ENCODE measurements around the gene TCN2. TPM values are rescaled to one million over a fixed set of nuclear protein-coding genes. Genes with fewer than 3 reads are reported as not detected.

The TCN2 gene
- total and polyA plus RNA-seq, 4 experiments from 2014 or later, result 0.93 to 2.3 (median 1.2) TPM

- Mint-ChIP-seq H3K27ac (peak within 1 kb of the TSS; percentile 88 to 98 (median 93)), H3K36me3 (peaks cover 1 to 5% of the 10 kb centered on the region in 2 donors), H3K4me1 (peaks cover 10 to 29% (median 16%) of the 10 kb centered on the region in 4 donors), H3K27me3 (no peaks in the 10 kb centered on the region), H3K4me3 (peak within 1 kb of the TSS; percentile 84 to 95 (median 89)), H3K9me3 (peaks cover 0 to 2% (median 0%) of the 10 kb centered on the region in 8 donors)
- Histone ChIP-seq H3K4me3 (ENCODE audit: low read length in 2 of 2) (peak within 1 kb of the TSS; percentile 81 to 91), H3K9me3 (ENCODE audit: control insufficient read depth in 1 of 2, low read length in 2 of 2) (no peaks in the 10 kb centered on the region), H3K27me3 (ENCODE audit: insufficient read depth, low read length) (no peaks in the 10 kb centered on the region), H3K36me3 (ENCODE audit: insufficient read depth, low read length) (no peaks in the 10 kb centered on the region), H3K27ac (ENCODE audit: low read depth, low read length) (peak within 1 kb of the TSS; percentile 79), H3K4me1 (ENCODE audit: insufficient read depth, low read length) (peaks cover 34% of the 10 kb centered on the region)
- CTCF ChIA-PET (ENCODE audit: partially characterized antibody), result interaction anchor here (0.7 to 4.2 kb wide), 30 partner anchors 8 to 594 kb away, joined by 3 to 79 read pairs (median 6); partner anchors contain the start of genes DUSP18, OSBP2, SELENOM and TCN2
- DNase-seq, result peak; percentile 92 to 95 (median 92)
- POLR2A ChIA-PET (ENCODE audit: partially characterized antibody), result interaction anchor here (0.8 to 3.1 kb wide), 25 partner anchors 14 to 764 kb away, joined by 3 to 33 read pairs (median 6); partner anchors contain the start of genes DRG1, DUSP18, MORC2 and OSBP2
- intact Hi-C loops (cut with micrococcal nuclease), result loop anchor here (1.0 to 5.0 kb wide), 7 partner anchors 32 to 712 kb away; partner anchors contain the start of genes DUSP18, LIMK2, OSBP2 and PATZ1
Observed at GRCh38 chr22:30635273-30636225, 28.6 kb downstream of the TCN2 start, which contains the start of gene SLC35E4. Gene SLC35E4, plus strand, starts transcription at chr22:30635781. Its CDS starts 670 bp downstream, at chr22:30636451.

- H3K9me3 ChIP-seq (ENCODE audit: control insufficient read depth in 1 of 2, low read length in 2 of 2), result no peaks in the 10 kb centered on the region
- peak overlapping the region; percentile 57 to 81 for H3K4me3 ChIP-seq (ENCODE audit: low read length in 2 of 2)
- peaks cover 34% of the 10 kb centered on the region for H3K4me1 ChIP-seq (ENCODE audit: insufficient read depth, low read length)
- peak in 1 of 5 donors; percentile 25 for DNase-seq
- H3K36me3 ChIP-seq (ENCODE audit: insufficient read depth, low read length), result no peaks in the 10 kb centered on the region
- H3K27me3 ChIP-seq (ENCODE audit: insufficient read depth, low read length), result no peaks in the 10 kb centered on the region
- Mint-ChIP-seq H3K9me3 (peaks cover 0 to 2% (median 0%) of the 10 kb centered on the region in 8 donors), H3K27me3 (no peaks in the 10 kb centered on the region), H3K4me1 (peaks cover 10 to 29% (median 16%) of the 10 kb centered on the region in 4 donors), H3K4me3 (peak overlapping the region; percentile 83 to 93 (median 88)), H3K36me3 (peaks cover 1 to 5% of the 10 kb centered on the region in 2 donors), H3K27ac (peak overlapping the region; percentile 53 to 98 (median 85))
- intact Hi-C loops (cut with micrococcal nuclease), result loop anchor here (5.0 kb wide), 1 partner anchor 711 kb away; the partner anchor contains the start of gene PATZ1
- peak overlapping the region; percentile 79 for H3K27ac ChIP-seq (ENCODE audit: low read depth, low read length)
- ChIA-PET CTCF (ENCODE audit: partially characterized antibody) (interaction anchor here (1.0 to 4.2 kb wide), 14 partner anchors 9 to 593 kb away, joined by 3 to 79 read pairs (median 16); partner anchors contain the start of genes DUSP18, OSBP2 and TCN2), POLR2A (ENCODE audit: partially characterized antibody) (interaction anchor here (1.2 to 3.1 kb wide), 10 partner anchors 13 to 471 kb away, joined by 4 to 33 read pairs (median 11); partner anchors contain the start of genes DUSP18, MORC2, OSBP2 and PES1)
Observed at GRCh38 chr22:30636226-30637077, 29.5 kb downstream of the TCN2 start.

- Mint-ChIP-seq H3K27ac (peak overlapping the region in 3 of 7 donors; percentile 53 to 64 (median 62)), H3K9me3 (peaks cover 0 to 2% (median 0%) of the 10 kb centered on the region in 8 donors), H3K27me3 (no peaks in the 10 kb centered on the region), H3K36me3 (peaks cover 1 to 5% of the 10 kb centered on the region in 2 donors), H3K4me3 (peak overlapping the region in 6 of 8 donors; percentile 50 to 69 (median 61)), H3K4me1 (peaks cover 10 to 29% (median 16%) of the 10 kb centered on the region in 4 donors)
- Histone ChIP-seq H3K27ac (ENCODE audit: low read depth, low read length) (no peak overlapping the region), H3K9me3 (ENCODE audit: control insufficient read depth in 1 of 2, low read length in 2 of 2) (no peaks in the 10 kb centered on the region), H3K36me3 (ENCODE audit: insufficient read depth, low read length) (no peaks in the 10 kb centered on the region), H3K27me3 (ENCODE audit: insufficient read depth, low read length) (no peaks in the 10 kb centered on the region), H3K4me3 (ENCODE audit: low read length in 2 of 2) (no peak overlapping the region), H3K4me1 (ENCODE audit: insufficient read depth, low read length) (peaks cover 34% of the 10 kb centered on the region)
- intact Hi-C loops (cut with micrococcal nuclease), result loop anchor here (5.0 kb wide), 1 partner anchor 710 kb away; the partner anchor contains the start of gene PATZ1
- no peak for DNase-seq
- ChIA-PET CTCF (ENCODE audit: partially characterized antibody) (interaction anchor here (0.7 to 1.7 kb wide), 4 partner anchors 33 to 1333 kb away, joined by 3 to 9 read pairs (median 3); no protein-coding TSS in a partner anchor), POLR2A (ENCODE audit: partially characterized antibody) (interaction anchor here (1.1 kb wide), 1 partner anchor 29 kb away, joined by 3 read pairs; no protein-coding TSS in a partner anchor)
Observed at GRCh38 chr22:30637701-30638114, 30.7 kb downstream of the TCN2 start.

- DNase-seq, result no peak
- H3K27ac Mint-ChIP-seq, result no peak overlapping the region
- intact Hi-C loops (cut with micrococcal nuclease), result no loop called here
Observed at GRCh38 chr22:30640361-30640760, 33.4 kb downstream of the TCN2 start.

GRCh38 chr22:30640839-30641430 lies 34.0 kb downstream of the TCN2 start:
- no peaks in the 10 kb centered on the region for H3K9me3 ChIP-seq (ENCODE audit: control insufficient read depth in 1 of 2, low read length in 2 of 2)
- ChIA-PET CTCF (ENCODE audit: partially characterized antibody) (no interaction called here), POLR2A (ENCODE audit: partially characterized antibody) (no interaction called here)
- H3K27ac Mint-ChIP-seq, result no peak overlapping the region
- H3K27ac ChIP-seq (ENCODE audit: low read depth, low read length), result no peak overlapping the region
- peaks cover 0 to 5% of the 10 kb centered on the region in 2 donors for H3K36me3 Mint-ChIP-seq
- DNase-seq, result no peak
- H3K4me1 ChIP-seq (ENCODE audit: insufficient read depth, low read length), result peaks cover 21% of the 10 kb centered on the region
- H3K36me3 ChIP-seq (ENCODE audit: insufficient read depth, low read length), result no peaks in the 10 kb centered on the region
- intact Hi-C loops (cut with micrococcal nuclease), result no loop called here
- H3K9me3 Mint-ChIP-seq, result peaks cover 0 to 2% (median 0%) of the 10 kb centered on the region in 8 donors
- H3K4me1 Mint-ChIP-seq, result peaks cover 12 to 20% (median 14%) of the 10 kb centered on the region in 4 donors
- H3K4me3 ChIP-seq (ENCODE audit: low read length in 2 of 2), result no peak overlapping the region
- no peaks in the 10 kb centered on the region for H3K27me3 ChIP-seq (ENCODE audit: insufficient read depth, low read length)
- H3K4me3 Mint-ChIP-seq, result no peak overlapping the region
- no peaks in the 10 kb centered on the region for H3K27me3 Mint-ChIP-seq

More at GRCh38 chr22:30640361-30640760, 33.4 kb downstream of the TCN2 start:
- Histone ChIP-seq H3K27me3 (ENCODE audit: insufficient read depth, low read length) (no peaks in the 10 kb centered on the region), H3K36me3 (ENCODE audit: insufficient read depth, low read length) (no peaks in the 10 kb centered on the region), H3K9me3 (ENCODE audit: control insufficient read depth in 1 of 2, low read length in 2 of 2) (no peaks in the 10 kb centered on the region), H3K27ac (ENCODE audit: low read depth, low read length) (no peak overlapping the region), H3K4me3 (ENCODE audit: low read length in 2 of 2) (no peak overlapping the region), H3K4me1 (ENCODE audit: insufficient read depth, low read length) (peaks cover 23% of the 10 kb centered on the region)
- Mint-ChIP-seq H3K4me3 (no peak overlapping the region), H3K27me3 (no peaks in the 10 kb centered on the region), H3K9me3 (peaks cover 0 to 2% (median 0%) of the 10 kb centered on the region in 8 donors), H3K36me3 (peaks cover 0 to 5% of the 10 kb centered on the region in 2 donors), H3K4me1 (peaks cover 13 to 26% (median 15%) of the 10 kb centered on the region in 4 donors)
- CTCF ChIA-PET (ENCODE audit: partially characterized antibody), result no interaction called here
- POLR2A ChIA-PET (ENCODE audit: partially characterized antibody), result no interaction called here
